GM19395 (cell line): ENCODE results near the gene SPINK7.
"Not testable (repeated sequence)": the region's sequence is repeated elsewhere in the genome, so short reads cannot be mapped to it uniquely, and the experiment has no call there.

Experiments
- ATAC-seq: cut with Tn5 transposase; IDR thresholded peaks from one replicate; pipeline ENCODE4 v1.9.1; 2021; ENCODE audit warnings: mild to moderate bottlenecking, moderate library complexity; ENCODE audit not compliant: unreplicated experiment

Gene SPINK7

GRCh38 chr5:148312153-148312552 is at the start of gene SPINK7:
Gene SPINK7, plus strand, starts transcription at chr5:148312423. Its CDS starts 61 bp downstream, at chr5:148312484.
- ATAC-seq = no peak

GRCh38 chr5:148267962-148268361 is 44.3 kb upstream of the SPINK7 start:
- no peak for ATAC-seq

- no peak for ATAC-seq
Observed at GRCh38 chr5:148268566-148268965, 43.7 kb upstream of the SPINK7 start, which contains the start of gene SPINK13. Gene SPINK13, plus strand, starts transcription at chr5:148268794. Its CDS starts 1,279 bp downstream, at chr5:148270073.

GRCh38 chr5:148275129-148275528 is 37.1 kb upstream of the SPINK7 start:
- not testable (repeated sequence) for ATAC-seq

- not testable (repeated sequence) for ATAC-seq
Observed at GRCh38 chr5:148280893-148281292, 31.3 kb upstream of the SPINK7 start.

- not testable (repeated sequence) for ATAC-seq
Observed at GRCh38 chr5:148281336-148281735, 30.9 kb upstream of the SPINK7 start.

GRCh38 chr5:148290271-148291195 is 21.7 kb upstream of the SPINK7 start:
- no peak for ATAC-seq

- no peak for ATAC-seq
Observed at GRCh38 chr5:148297731-148298130, 14.5 kb upstream of the SPINK7 start.

- no peak for ATAC-seq
Observed at GRCh38 chr5:148306446-148306845, 5.8 kb upstream of the SPINK7 start.

- no peak for ATAC-seq
Observed at GRCh38 chr5:148309019-148309418, 3.2 kb upstream of the SPINK7 start.

GRCh38 chr5:148309746-148310145 is 2.5 kb upstream of the SPINK7 start:
- no peak for ATAC-seq

- no peak for ATAC-seq
Observed at GRCh38 chr5:148311484-148311883, 739 bp upstream of the SPINK7 start.

GRCh38 chr5:148314187-148314586 is 2.0 kb downstream of the SPINK7 start:
- ATAC-seq = no peak

GRCh38 chr5:148314731-148315130 is 2.5 kb downstream of the SPINK7 start:
- no peak for ATAC-seq

GRCh38 chr5:148320011-148320963 is 8.1 kb downstream of the SPINK7 start:
- ATAC-seq = not testable (repeated sequence)

- ATAC-seq = no peak
Observed at GRCh38 chr5:148333262-148333849, 21.1 kb downstream of the SPINK7 start.

GRCh38 chr5:148335259-148335658 is 23.0 kb downstream of the SPINK7 start, which contains the start of gene SPINK9:
Gene SPINK9, plus strand, starts transcription at chr5:148335559. Its CDS starts 55 bp downstream, at chr5:148335614.
- ATAC-seq = no peak

- ATAC-seq = no peak
Observed at GRCh38 chr5:148336704-148337435, 24.6 kb downstream of the SPINK7 start.

GRCh38 chr5:148342371-148343045 is 30.3 kb downstream of the SPINK7 start:
- no peak for ATAC-seq

- ATAC-seq = no peak
Observed at GRCh38 chr5:148343046-148343407, 30.8 kb downstream of the SPINK7 start.
